Gastrocnemius medialis (tissue), 4 donors: ENCODE results near the gene GALNT9.

Source experiments
- POLR2A ChIP-seq, 2 donors: fragments of 450-650 bp; IDR thresholded peaks; one replicate each; pipeline ENCODE4 v1.6.1; 2017; ENCODE audit warnings: antibody characterized with exemption in 2 of 2, mild to moderate bottlenecking in 2 of 2, moderate library complexity in 2 of 2
- TF ChIP-seq, protein P1 (sequence below), 5 experiments: fragments of 450-650 bp in 3 of 5; fragments of 200-600 bp in 2 of 5; sonication (generic) in 2 of 5; IDR thresholded peaks in 4 of 5; conservative IDR thresholded peaks in 1 of 5; 1 replicate in 4 of 5; 2 replicates in 1 of 5; pipeline ENCODE4 v1.5.1; 2016 to 2019; ENCODE audit warnings: antibody characterized with exemption in 5 of 5, mild to moderate bottlenecking in 3 of 5, moderate library complexity in 3 of 5

GRCh38 chr12:132222096-132222807 is 107.1 kb downstream of the GALNT9 start:
- TF ChIP-seq, protein P1, sequence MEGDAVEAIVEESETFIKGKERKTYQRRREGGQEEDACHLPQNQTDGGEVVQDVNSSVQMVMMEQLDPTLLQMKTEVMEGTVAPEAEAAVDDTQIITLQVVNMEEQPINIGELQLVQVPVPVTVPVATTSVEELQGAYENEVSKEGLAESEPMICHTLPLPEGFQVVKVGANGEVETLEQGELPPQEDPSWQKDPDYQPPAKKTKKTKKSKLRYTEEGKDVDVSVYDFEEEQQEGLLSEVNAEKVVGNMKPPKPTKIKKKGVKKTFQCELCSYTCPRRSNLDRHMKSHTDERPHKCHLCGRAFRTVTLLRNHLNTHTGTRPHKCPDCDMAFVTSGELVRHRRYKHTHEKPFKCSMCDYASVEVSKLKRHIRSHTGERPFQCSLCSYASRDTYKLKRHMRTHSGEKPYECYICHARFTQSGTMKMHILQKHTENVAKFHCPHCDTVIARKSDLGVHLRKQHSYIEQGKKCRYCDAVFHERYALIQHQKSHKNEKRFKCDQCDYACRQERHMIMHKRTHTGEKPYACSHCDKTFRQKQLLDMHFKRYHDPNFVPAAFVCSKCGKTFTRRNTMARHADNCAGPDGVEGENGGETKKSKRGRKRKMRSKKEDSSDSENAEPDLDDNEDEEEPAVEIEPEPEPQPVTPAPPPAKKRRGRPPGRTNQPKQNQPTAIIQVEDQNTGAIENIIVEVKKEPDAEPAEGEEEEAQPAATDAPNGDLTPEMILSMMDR (IDR thresholded peaks at IDR 0.05 in 4 of 5, conservative IDR thresholded peaks at IDR 0.05 in 1 of 5), result no peak
- TF ChIP-seq POLR2A (IDR thresholded peaks at IDR 0.05), result no peak
